Measurements from ENCODE around the gene PIP5KL1. TPM values are rescaled to one million over a fixed set of nuclear protein-coding genes. Genes with fewer than 3 reads are reported as not detected.

The PIP5KL1 gene
- polyA plus RNA-seq, 3 donors = 0.31 to 0.57 (median 0.39) TPM

GRCh38 chr9:127887792-127888191 lies 42.8 kb downstream of the PIP5KL1 start:
- no peak overlapping the region for H3K9ac ChIP-seq (ENCODE audit: insufficient read depth, low read length, poor library complexity, severe bottlenecking)
- no CpG with 5 or more reads among the region's 2 CpGs for WGBS (ENCODE audit: insufficient coverage)
- no peaks in the 10 kb centered on the region for H3K4me1 ChIP-seq (ENCODE audit: control insufficient read depth in 1 of 2, insufficient read depth in 2 of 2, low read length in 2 of 2)
- H3K4me2 ChIP-seq (replicated peaks; ENCODE audit: extremely low read depth, low read length, poor library complexity, severe bottlenecking) = no peak overlapping the region
- peak; percentile 16 for TF ChIP-seq CTCF (IDR thresholded peaks at IDR 0.05)
- DNase-seq = no peak
- H3K9me3 ChIP-seq (replicated peaks in 1 of 2; ENCODE audit: control insufficient read depth in 1 of 2, insufficient read depth in 1 of 2, low read length in 2 of 2) = peaks cover 3 to 5% of the 10 kb centered on the region in 2 donors
- Mint-ChIP-seq H3K36me3 (peaks cover 37 to 48% of the 10 kb centered on the region in 2 donors), H3K9me3 (peaks cover 2 to 9% (median 5%) of the 10 kb centered on the region in 7 donors), H3K27me3 (ENCODE audit: low read depth in 3 of 3) (peaks cover 0 to 5% (median 3%) of the 10 kb centered on the region in 3 donors), H3K4me1 (peaks cover 5% of the 10 kb centered on the region), H3K4me3 (no peak overlapping the region), H3K27ac (no peak overlapping the region)
- no peak overlapping the region for H3K4me3 ChIP-seq (replicated peaks in 1 of 3; ENCODE audit: low read depth in 2 of 3, low read length in 3 of 3)
- intact Hi-C loops (cut with micrococcal nuclease) = no loop called here
- H2AFZ ChIP-seq (ENCODE audit: insufficient read depth, low read depth, low read length, poor library complexity, severe bottlenecking) = no peak overlapping the region
- H3K36me3 ChIP-seq (replicated peaks in 1 of 2; ENCODE audit: control insufficient read depth in 1 of 2, insufficient read depth in 2 of 2, low read length in 2 of 2) = peaks cover 28 to 41% of the 10 kb centered on the region in 2 donors
- no peaks in the 10 kb centered on the region for H3K27me3 ChIP-seq (ENCODE audit: control insufficient read depth in 2 of 2, insufficient read depth in 2 of 2, low read length in 2 of 2)
- no peak overlapping the region for H3K27ac ChIP-seq (ENCODE audit: low read depth in 1 of 2, low read length in 2 of 2)
- H4K20me1 ChIP-seq (ENCODE audit: insufficient read depth, low read length) = no peaks in the 10 kb centered on the region
- H3K79me2 ChIP-seq (ENCODE audit: insufficient read depth, low read length) = no peaks in the 10 kb centered on the region

GRCh38 chr9:127886401-127886972 lies 44.1 kb downstream of the PIP5KL1 start:
- DNase-seq = no peak
- Histone ChIP-seq H2AFZ (ENCODE audit: insufficient read depth, low read depth, low read length, poor library complexity, severe bottlenecking) (no peak overlapping the region), H3K9ac (ENCODE audit: insufficient read depth, low read length, poor library complexity, severe bottlenecking) (no peak overlapping the region), H3K4me2 (replicated peaks; ENCODE audit: extremely low read depth, low read length, poor library complexity, severe bottlenecking) (no peak overlapping the region), H3K9me3 (replicated peaks in 1 of 2; ENCODE audit: control insufficient read depth in 1 of 2, insufficient read depth in 1 of 2, low read length in 2 of 2) (no peaks in the 10 kb centered on the region), H3K27ac (ENCODE audit: low read depth in 1 of 2, low read length in 2 of 2) (no peak overlapping the region), H3K79me2 (ENCODE audit: insufficient read depth, low read length) (no peaks in the 10 kb centered on the region), H3K36me3 (replicated peaks in 1 of 2; ENCODE audit: control insufficient read depth in 1 of 2, insufficient read depth in 2 of 2, low read length in 2 of 2) (peaks cover 25 to 33% of the 10 kb centered on the region in 2 donors), H4K20me1 (ENCODE audit: insufficient read depth, low read length) (no peaks in the 10 kb centered on the region), H3K4me1 (ENCODE audit: control insufficient read depth in 1 of 2, insufficient read depth in 2 of 2, low read length in 2 of 2) (no peaks in the 10 kb centered on the region), H3K27me3 (ENCODE audit: control insufficient read depth in 2 of 2, insufficient read depth in 2 of 2, low read length in 2 of 2) (no peaks in the 10 kb centered on the region), H3K4me3 (replicated peaks in 1 of 3; ENCODE audit: low read depth in 2 of 3, low read length in 3 of 3) (no peak overlapping the region)
- Mint-ChIP-seq H3K36me3 (peaks cover 31 to 39% of the 10 kb centered on the region in 2 donors), H3K27ac (peak overlapping the region in 2 of 7 donors; percentile 37 to 52), H3K4me1 (peaks cover 8% of the 10 kb centered on the region), H3K9me3 (peaks cover 0 to 5% (median 0%) of the 10 kb centered on the region in 7 donors), H3K27me3 (ENCODE audit: low read depth in 3 of 3) (peaks cover 2 to 5% (median 3%) of the 10 kb centered on the region in 3 donors), H3K4me3 (no peak overlapping the region)
- TF ChIP-seq CTCF (IDR thresholded peaks at IDR 0.05) = no peak
- intact Hi-C loops (cut with micrococcal nuclease) = no loop called here
- 100% methylated on average over 8 of the region's 18 CpGs for WGBS (ENCODE audit: insufficient coverage)
